HG02943 (cell line): ENCODE data around the gene CIDEA.

Source experiments
- ATAC-seq: cut with Tn5 transposase; IDR thresholded peaks from one replicate; pipeline ENCODE4 v1.9.1; 2021; ENCODE audit warnings: mild to moderate bottlenecking, low read depth, moderate library complexity; ENCODE audit not compliant: unreplicated experiment

CIDEA gene

GRCh38 chr18:12296087-12296403, 41.9 kb downstream of the CIDEA start:
- ATAC-seq, result no peak

- no peak for ATAC-seq
These were observed 42.3 kb downstream of the CIDEA start for GRCh38 chr18:12296457-12296856.

- ATAC-seq, result no peak
These were observed 45.7 kb downstream of the CIDEA start for GRCh38 chr18:12299862-12300261.

- ATAC-seq, result no peak
These were observed 47.3 kb downstream of the CIDEA start for GRCh38 chr18:12301263-12302005.

GRCh38 chr18:12302391-12303147, 48.4 kb downstream of the CIDEA start:
- no peak for ATAC-seq

GRCh38 chr18:12304351-12305210, 50.4 kb downstream of the CIDEA start:
- ATAC-seq, result no peak

- ATAC-seq, result no peak
These were observed 51.0 kb downstream of the CIDEA start for GRCh38 chr18:12305211-12305610.

GRCh38 chr18:12305930-12306629, 51.9 kb downstream of the CIDEA start:
- ATAC-seq, result no peak

- ATAC-seq, result no peak
These were observed 52.9 kb downstream of the CIDEA start for GRCh38 chr18:12306752-12307700.

GRCh38 chr18:12307701-12308385, 53.7 kb downstream of the CIDEA start, which contains the start of gene TUBB6:
TUBB6 (plus strand) TSS chr18:12308241; CDS start chr18:12308293, 52 bp downstream.
- ATAC-seq, result no peak

- ATAC-seq, result no peak
These were observed 54.4 kb downstream of the CIDEA start for GRCh38 chr18:12308386-12309100.

- ATAC-seq, result no peak
These were observed 55.6 kb downstream of the CIDEA start for GRCh38 chr18:12309683-12310198.

- ATAC-seq, result no peak
These were observed 56.6 kb downstream of the CIDEA start for GRCh38 chr18:12310762-12311161.

- ATAC-seq, result no peak
These were observed 58.8 kb downstream of the CIDEA start for GRCh38 chr18:12312976-12313375.

- no peak for ATAC-seq
These were observed 59.5 kb downstream of the CIDEA start for GRCh38 chr18:12313530-12314245.

- no peak for ATAC-seq
These were observed 60.6 kb downstream of the CIDEA start for GRCh38 chr18:12314591-12315305.

GRCh38 chr18:12315490-12315889, 61.3 kb downstream of the CIDEA start:
- no peak for ATAC-seq
